ENCODE measurements around the gene OR13G1. TPM values are rescaled to one million over a fixed set of nuclear protein-coding genes. Genes with fewer than 3 reads are reported as not detected.

The OR13G1 gene
- total and polyA plus RNA-seq, 2 of the 13 experiments (the other 11 are each of a cell fraction or from before 2014, with no cell fraction given), result not detected

GRCh38 chr1:247639381-247639981, 40.1 kb downstream of the OR13G1 start:
- no peak overlapping the region for H3K9ac ChIP-seq (ENCODE audit: insufficient read depth, low read depth, low read length)
- no peak overlapping the region for H3K4me2 ChIP-seq (ENCODE audit: low read depth, low read length)
- no peaks in the 10 kb centered on the region for H3K4me1 ChIP-seq (ENCODE audit: insufficient read depth, low read length)
- ATAC-seq (no peak), FAIRE-seq (no peak), DNase-seq (ENCODE audit: low spot score) (no peak)
- 68% methylated on average over 6 of the region's 55 CpGs for WGBS (ENCODE audit: low lambda C conversion rate)
- no peaks in the 10 kb centered on the region for H4K20me1 ChIP-seq (ENCODE audit: insufficient read depth, low read length)
- in situ Hi-C loops (cut with HindIII; ENCODE audit: extremely low pct_ligation_motif_present, low pct_unique_long_range_greater_than_20kb) (no loop called here), intact Hi-C loops (cut with micrococcal nuclease; ENCODE audit: unreplicated experiment) (no loop called here)
- TF ChIP-seq PRMT3 (CRISPR knock-in tag; IDR thresholded peaks at IDR 0.05; ENCODE audit: borderline replicate concordance, low read depth) (no peak), ZNF552 (CRISPR knock-in tag; IDR thresholded peaks at IDR 0.05; ENCODE audit: borderline replicate concordance) (no peak), ZNF574 (CRISPR knock-in tag; IDR thresholded peaks at IDR 0.05) (no peak), RERE (CRISPR knock-in tag; IDR thresholded peaks at IDR 0.05; ENCODE audit: low read depth) (no peak), ZNF629 (CRISPR knock-in tag; conservative IDR thresholded peaks at IDR 0.05) (no peak), TRIM24 (CRISPR knock-in tag; IDR thresholded peaks at IDR 0.05) (no peak), TCF7L2 (IDR thresholded peaks at IDR 0.05; ENCODE audit: low read depth, low read length) (no peak), NFYB (CRISPR knock-in tag; IDR thresholded peaks at IDR 0.05) (no peak), CSRNP1 (CRISPR knock-in tag; IDR thresholded peaks at IDR 0.05) (no peak)
- no peaks in the 10 kb centered on the region for H3K36me3 ChIP-seq (replicated peaks in 1 of 2; ENCODE audit: control insufficient read depth in 1 of 2, insufficient read depth in 2 of 2, low read length in 2 of 2)
- no peak overlapping the region for H3K4me3 ChIP-seq (replicated peaks in 1 of 3; ENCODE audit: insufficient read depth in 1 of 3, low read depth in 2 of 3, low read length in 3 of 3)
- no peaks in the 10 kb centered on the region for H3K79me2 ChIP-seq (ENCODE audit: insufficient read depth, low read length)
- no TSS peak for BruUV-seq (replicated peaks)
- H3K27me3 ChIP-seq (ENCODE audit: control insufficient read depth in 1 of 2, insufficient read depth in 2 of 2, low read length in 2 of 2), result no peaks in the 10 kb centered on the region
- no peaks in the 10 kb centered on the region for H3K9me3 ChIP-seq (ENCODE audit: low read length)
- no peak overlapping the region for H2AFZ ChIP-seq (ENCODE audit: low read length)
- POLR2A ChIA-PET, result no interaction called here
- no peak overlapping the region for H3K27ac ChIP-seq (ENCODE audit: extremely low read length, insufficient read depth, low read length)
- CTCF ChIA-PET (ENCODE audit: low intra/inter-chr PET ratio, low total read pairs), result no interaction called here

Data from HepG2 (cell line).